GM23338 (cell line): ENCODE measurements around the gene PXDN. TPM values are rescaled to one million over a fixed set of nuclear protein-coding genes. Genes with fewer than 3 reads are reported as not detected.

Source experiments
- ATAC-seq: fragments of 200-7000 bp; cut with Tn5 transposase; 3 replicates; pipeline ENCODE4 v1.9.1; 2020
- DNase-seq: peaks from one replicate; pipeline ENCODE4 v3.0.0-alpha.2; 2015; ENCODE audit warnings: low spot score
- H2AFZ ChIP-seq: fragments of 200-600 bp; sonication (generic); 2 replicates; pipeline ENCODE4 v1.8.0; 2016; ENCODE audit warnings: antibody characterized with exemption, mild to moderate bottlenecking, moderate library complexity
- H3F3A ChIP-seq: fragments of 200-600 bp; sonication (generic); replicated peaks from 2 replicates; pipeline ENCODE4 v1.8.0; 2017; ENCODE audit warnings: antibody characterized with exemption, mixed run types, low read depth
- H3K27ac ChIP-seq: fragments of 200-600 bp; sonication (generic); 2 replicates; pipeline ENCODE4 v1.6.1; 2016; ENCODE audit warnings: low read depth
- H3K27me3 ChIP-seq: fragments of 200-600 bp; sonication (generic); 2 replicates; pipeline ENCODE4 v1.8.0; 2016; ENCODE audit warnings: mild to moderate bottlenecking, mixed run types, moderate library complexity; ENCODE audit not compliant: insufficient read depth
- H3K36me3 ChIP-seq: fragments of 200-600 bp; sonication (generic); 2 replicates; pipeline ENCODE4 v1.8.0; 2016; ENCODE audit warnings: mild to moderate bottlenecking; ENCODE audit not compliant: insufficient read depth
- H3K4me1 ChIP-seq: fragments of 200-600 bp; sonication (generic); 2 replicates; pipeline ENCODE4 v1.8.0; 2016; ENCODE audit warnings: mild to moderate bottlenecking, moderate library complexity; ENCODE audit not compliant: insufficient read depth
- H3K4me2 ChIP-seq: fragments of 200-600 bp; sonication (generic); 2 replicates; pipeline ENCODE4 v1.7.1; 2017; ENCODE audit warnings: mixed run types
- H3K4me3 ChIP-seq: fragments of 200-600 bp; sonication (generic); 2 replicates; pipeline ENCODE4 v1.6.1; 2016; ENCODE audit warnings: mixed run types
- H3K79me2 ChIP-seq: fragments of 200-600 bp; sonication (generic); replicated peaks from 2 replicates; pipeline ENCODE4 v1.8.0; 2017; ENCODE audit warnings: mild to moderate bottlenecking; ENCODE audit not compliant: insufficient read depth
- H3K9me2 ChIP-seq: fragments of 200-600 bp; sonication (generic); 2 replicates; pipeline ENCODE4 v1.8.0; 2017; ENCODE audit not compliant: insufficient read depth
- H4K20me1 ChIP-seq: fragments of 200-600 bp; sonication (generic); replicated peaks from 2 replicates; pipeline ENCODE4 v1.8.0; 2017; ENCODE audit warnings: mild to moderate bottlenecking; ENCODE audit not compliant: insufficient read depth
- H3K27ac Mint-ChIP-seq: 2 replicates; pipeline ENCODE4 v1.8.0; 2020; ENCODE audit warnings: inconsistent platforms, mild to moderate bottlenecking, moderate library complexity, mixed read lengths
- H3K27me3 Mint-ChIP-seq: 3 replicates; pipeline ENCODE4 v1.8.0; 2022; ENCODE audit warnings: low read depth, mild to moderate bottlenecking, moderate library complexity, mixed read lengths, inconsistent platforms; ENCODE audit not compliant: insufficient read depth, poor library complexity
- H3K36me3 Mint-ChIP-seq: 3 replicates; pipeline ENCODE4 v1.8.0; 2021; ENCODE audit warnings: low read depth, mild to moderate bottlenecking, inconsistent platforms, moderate library complexity, mixed read lengths
- H3K4me1 Mint-ChIP-seq: 3 replicates; pipeline ENCODE4 v1.8.0; 2020; ENCODE audit warnings: mild to moderate bottlenecking, inconsistent platforms, mixed read lengths
- H3K4me3 Mint-ChIP-seq: 3 replicates; pipeline ENCODE4 v1.8.0; 2021; ENCODE audit warnings: moderate library complexity, mild to moderate bottlenecking, inconsistent platforms, mixed read lengths
- H3K9me3 Mint-ChIP-seq: 3 replicates; pipeline ENCODE4 v1.8.0; 2020; ENCODE audit warnings: moderate library complexity, mild to moderate bottlenecking, inconsistent platforms, mixed read lengths
- CTCF ChIP-seq, 2 experiments: fragments of 200-600 bp in 1 of 2; sonication (generic) in 1 of 2; conservative IDR thresholded peaks; 2 replicates each; pipeline versions ENCODE4 v1.5.1 to v1.6.1; 2016 to 2017; ENCODE audit warnings: antibody characterized with exemption in 2 of 2, low read depth in 2 of 2, mild to moderate bottlenecking in 2 of 2, moderate library complexity in 1 of 2
- EZH2 ChIP-seq: fragments of 200-600 bp; sonication (generic); IDR thresholded peaks from one replicate; pipeline ENCODE4 v1.8.0; 2017; ENCODE audit warnings: antibody characterized with exemption, mild to moderate bottlenecking, low read depth; ENCODE audit not compliant: unreplicated experiment
- JUNB ChIP-seq: IDR thresholded peaks from one replicate; pipeline ENCODE4 v1.6.1; 2016; ENCODE audit warnings: antibody characterized with exemption; ENCODE audit not compliant: unreplicated experiment
- NANOG ChIP-seq: IDR thresholded peaks from 2 replicates; pipeline ENCODE4 v1.6.1; 2016; ENCODE audit warnings: antibody characterized with exemption, borderline replicate concordance
- POLR2AphosphoS5 ChIP-seq: IDR thresholded peaks from 2 replicates; pipeline ENCODE4 v1.6.1; 2016; ENCODE audit warnings: antibody characterized with exemption, low read depth
- REST ChIP-seq: IDR thresholded peaks from one replicate; pipeline ENCODE4 v1.6.1; 2018; ENCODE audit warnings: antibody characterized with exemption; ENCODE audit not compliant: unreplicated experiment
- STAT1 ChIP-seq: IDR thresholded peaks from one replicate; pipeline ENCODE4 v1.6.1; 2016; ENCODE audit warnings: antibody characterized with exemption; ENCODE audit not compliant: unreplicated experiment
- ZNF114 ChIP-seq: fragments of 250-450 bp; sonication (Bioruptor Pico); IDR thresholded peaks from 2 replicates; pipeline ENCODE4 v1.5.0; 2020; ENCODE audit warnings: mild to moderate bottlenecking, moderate library complexity
- ZNF331 ChIP-seq: fragments of 250-450 bp; sonication (Bioruptor Pico); IDR thresholded peaks from 2 replicates; pipeline ENCODE4 v1.5.0; 2020; ENCODE audit warnings: low read depth, mild to moderate bottlenecking, moderate library complexity
- ZNF462 ChIP-seq: fragments of 250-450 bp; sonication (Bioruptor Pico); IDR thresholded peaks from 2 replicates; pipeline ENCODE4 v1.5.0; 2020; ENCODE audit warnings: mild to moderate bottlenecking, moderate library complexity
- polyA plus RNA-seq: library from polyadenylated mRNA; unstranded; fragments of >200 nt; fragmentation: Nextera tagmentation; extraction: Ambion mirVana; gene quantifications from 2 replicates; pipeline ENCODE4 v1.2.1, GENCODE V29; 2016
- total RNA-seq: library from RNA; depleted of rRNA; stranded (reverse); fragments of >200 nt; shearing (Covaris generic); gene quantifications from 2 replicates; pipeline ENCODE4 v1.2.3, GENCODE V29; 2014

PXDN gene
- total and polyA plus RNA-seq, 2 experiments from 2014 or later = 42.2 to 225 TPM

- TF ChIP-seq CTCF (conservative IDR thresholded peaks at IDR 0.05; ENCODE audit: low read depth in 2 of 2) (no peak), NANOG (no peak), POLR2AphosphoS5 (no peak), ZNF462 (CRISPR knock-in tag) (no peak), STAT1 (no peak), EZH2 (no peak), ZNF114 (no peak), ZNF331 (no peak), JUNB (no peak), REST (no peak)
- no peak overlapping the region for H3K4me2 ChIP-seq
- 0 out of 2 replicates have a peak, but pooled peaks cover 6% of the 10 kb centered on the region for H3K4me1 ChIP-seq
- no peak for DNase-seq
- H3F3A ChIP-seq = no peaks in the 10 kb centered on the region; the same call in 1 of the 2 replicates
- H3K4me3 Mint-ChIP-seq = no peak overlapping the region
- H3K4me3 ChIP-seq = no peak overlapping the region
- no peak overlapping the region for H3K27ac Mint-ChIP-seq
- H2AFZ ChIP-seq = no peak overlapping the region
- peaks cover 25% of the 10 kb centered on the region for H3K4me1 Mint-ChIP-seq
- H3K36me3 ChIP-seq = no peaks in the 10 kb centered on the region
- H3K27me3 Mint-ChIP-seq = peaks cover 7% of the 10 kb centered on the region
- no peaks in the 10 kb centered on the region; the same call in 2 of the 3 replicates for H3K9me3 Mint-ChIP-seq
- no peaks in the 10 kb centered on the region for H4K20me1 ChIP-seq
- H3K36me3 Mint-ChIP-seq = peaks cover 7% of the 10 kb centered on the region; the same call in 2 of the 3 replicates
- no peaks in the 10 kb centered on the region for H3K9me2 ChIP-seq
- ATAC-seq = no peak
- H3K79me2 ChIP-seq = no peaks in the 10 kb centered on the region
- no peak overlapping the region for H3K27ac ChIP-seq
- no peaks in the 10 kb centered on the region for H3K27me3 ChIP-seq
Observed at GRCh38 chr2:1586251-1586922, 157.9 kb downstream of the PXDN start.
